B cell (primary cell): ENCODE results near the gene DUSP16. TPM values are rescaled to one million over a fixed set of nuclear protein-coding genes. Genes with fewer than 3 reads are reported as not detected.

Experiments
- ATAC-seq: fragments of 200-7000 bp; cut with Tn5 transposase; one replicate; pipeline ENCODE4 v1.10.0; 2021; ENCODE audit warnings: low read depth, mild to moderate bottlenecking, moderate number of reproducible peaks, moderate library complexity
- CTCF ChIA-PET: fragments of 350-600 bp; sonication (Branson Sonifier 250); formaldehyde crosslinking; loops from one replicate; lab custom pipeline; 2021; ENCODE audit warnings: antibody characterized with exemption, inconsistent platforms; lab: Charles Lee
- POLR2A ChIA-PET: fragments of 350-600 bp; sonication (Branson Sonifier 250); formaldehyde crosslinking; loops from one replicate; lab custom pipeline; 2021; ENCODE audit warnings: antibody characterized with exemption; lab: Charles Lee
- DNase-seq: peaks from one replicate; pipeline ENCODE4 v3.0.0; 2013
- H2AFZ ChIP-seq: 2 replicates; pipeline ENCODE4 v1.6.1; 2012; ENCODE audit warnings: mild to moderate bottlenecking, low read depth, low read length; ENCODE audit not compliant: insufficient read depth, poor library complexity, severe bottlenecking
- H3K27ac ChIP-seq, 2 donors: 1 replicate in 1 of 2; 2 replicates in 1 of 2; pipeline ENCODE4 v1.5.1; 2012 to 2013; ENCODE audit warnings: low read length in 2 of 2, mild to moderate bottlenecking in 2 of 2, moderate library complexity in 1 of 2
- H3K27me3 ChIP-seq, 4 experiments: fragments of 200-600 bp in 1 of 4; sonication (generic) in 1 of 4; replicated peaks in 1 of 4; 1 replicate in 2 of 4; 2 replicates in 2 of 4; pipeline versions ENCODE4 v1.6.1 to v1.7.0; 2013 to 2016; ENCODE audit warnings: low read length in 3 of 4, mild to moderate bottlenecking in 2 of 4, mixed read lengths in 1 of 4, moderate library complexity in 1 of 4; ENCODE audit not compliant: insufficient read depth in 4 of 4, control insufficient read depth in 3 of 4; ENCODE audit errors: control extremely low read depth in 1 of 4
- H3K36me3 ChIP-seq, 2 experiments: replicated peaks in 1 of 2; 1 replicate in 1 of 2; 2 replicates in 1 of 2; pipeline versions ENCODE4 v1.6.1 to v1.7.1; 2013; ENCODE audit warnings: low read length in 1 of 2; ENCODE audit not compliant: insufficient read depth in 2 of 2, control insufficient read depth in 1 of 2; ENCODE audit errors: control extremely low read depth in 1 of 2, extremely low read depth in 1 of 2
- H3K4me1 ChIP-seq, 2 donors: fragments of 200-600 bp in 1 of 2; sonication (generic) in 1 of 2; 1 replicate in 1 of 2; 2 replicates in 1 of 2; pipeline versions ENCODE4 v1.5.1 to v1.6.1; 2013 to 2017; ENCODE audit warnings: low read length in 2 of 2; ENCODE audit not compliant: control insufficient read depth in 2 of 2, insufficient read depth in 2 of 2
- H3K4me2 ChIP-seq: replicated peaks from 2 replicates; pipeline ENCODE3; 2012; ENCODE audit warnings: mild to moderate bottlenecking, low read depth, low read length; ENCODE audit not compliant: poor library complexity, severe bottlenecking
- H3K4me3 ChIP-seq, 5 experiments: fragments of 200-600 bp in 1 of 5; sonication (generic) in 1 of 5; 1 replicate in 3 of 5; 2 replicates in 2 of 5; pipeline versions ENCODE4 v1.5.1 to v1.7.0; 2011 to 2016; ENCODE audit warnings: low read length in 4 of 5, mild to moderate bottlenecking in 4 of 5, low read depth in 2 of 5, control low read depth in 1 of 5, moderate library complexity in 1 of 5; ENCODE audit not compliant: insufficient read depth in 1 of 5; ENCODE audit errors: control extremely low read depth in 1 of 5, extremely low read depth in 1 of 5
- H3K79me2 ChIP-seq: fragments of 200-600 bp; sonication (generic); one replicate; pipeline ENCODE4 v1.6.0; 2016; ENCODE audit warnings: low read length; ENCODE audit not compliant: control insufficient read depth, insufficient read depth
- H3K9ac ChIP-seq: fragments of 200-600 bp; sonication (generic); 2 replicates; pipeline ENCODE4 v1.6.1; 2017; ENCODE audit warnings: mild to moderate bottlenecking, low read length, moderate library complexity
- H3K9me3 ChIP-seq, 3 donors: one replicate each; pipeline versions ENCODE4 v1.6.1 to v1.7.1; 2013; ENCODE audit warnings: low read length in 2 of 3; ENCODE audit not compliant: control insufficient read depth in 2 of 3, insufficient read depth in 1 of 3; ENCODE audit errors: control extremely low read depth in 1 of 3
- H4K20me1 ChIP-seq: 2 replicates; pipeline ENCODE4 v1.6.0; 2012; ENCODE audit warnings: mild to moderate bottlenecking, low read length; ENCODE audit not compliant: insufficient read depth, control insufficient read depth, poor library complexity, severe bottlenecking
- H3K27ac Mint-ChIP-seq: one replicate; pipeline ENCODE4 v1.8.0; 2021; ENCODE audit warnings: mixed read lengths
- H3K27me3 Mint-ChIP-seq: one replicate; pipeline ENCODE4 v1.8.0; 2021; ENCODE audit warnings: mixed read lengths
- H3K4me1 Mint-ChIP-seq: one replicate; pipeline ENCODE4 v1.8.0; 2021; ENCODE audit warnings: mixed read lengths
- H3K4me3 Mint-ChIP-seq: one replicate; pipeline ENCODE4 v1.8.0; 2021; ENCODE audit warnings: mixed read lengths
- H3K9me3 Mint-ChIP-seq: one replicate; pipeline ENCODE4 v1.8.0; 2022; ENCODE audit warnings: mixed read lengths; ENCODE audit not compliant: insufficient read depth
- EZH2 ChIP-seq: IDR thresholded peaks from 2 replicates; pipeline ENCODE4 v1.6.1; 2012; ENCODE audit warnings: borderline replicate concordance, low read depth, mild to moderate bottlenecking, moderate library complexity, low read length; ENCODE audit not compliant: insufficient read depth, poor library complexity, severe bottlenecking
- WGBS: methylation state at CpG from one replicate; pipeline ENCODE4 v1.1.5; 2013; ENCODE audit warnings: missing lambda C conversion rate; ENCODE audit not compliant: insufficient coverage; 5-methylcytosine and 5-hydroxymethylcytosine counted together
- intact Hi-C: fragments of 100-400 bp; cut with micrococcal nuclease; formaldehyde crosslinking; loops from one replicate; pipeline ENCODE4 v1.10.0; 2022
- polyA plus RNA-seq: library from polyadenylated mRNA; depleted of rRNA; stranded (reverse); fragments of >200 nt; gene quantifications from 2 replicates; pipeline ENCODE4 v1.2.3, GENCODE V29; 2012
- total RNA-seq, 2 donors: library from RNA; stranded (reverse); fragments of 120-200 nt in 1 of 2; gene quantifications; 1 replicate in 1 of 2; 2 replicates in 1 of 2; pipeline versions ENCODE4 v1.2.3 to v1.2.4, GENCODE V29; 2013 to 2022
- TF ChIP-seq, protein P1 (sequence below): fragments of 200-600 bp; IDR thresholded peaks from one replicate; pipeline ENCODE4 v1.8.0; 2022; ENCODE audit warnings: antibody characterized with exemption, mild to moderate bottlenecking

The DUSP16 gene
- total and polyA plus RNA-seq, 2 donors (not counting 1 experiment from before 2014, with no cell fraction given): 0.37 to 5.6 TPM

DNA sequence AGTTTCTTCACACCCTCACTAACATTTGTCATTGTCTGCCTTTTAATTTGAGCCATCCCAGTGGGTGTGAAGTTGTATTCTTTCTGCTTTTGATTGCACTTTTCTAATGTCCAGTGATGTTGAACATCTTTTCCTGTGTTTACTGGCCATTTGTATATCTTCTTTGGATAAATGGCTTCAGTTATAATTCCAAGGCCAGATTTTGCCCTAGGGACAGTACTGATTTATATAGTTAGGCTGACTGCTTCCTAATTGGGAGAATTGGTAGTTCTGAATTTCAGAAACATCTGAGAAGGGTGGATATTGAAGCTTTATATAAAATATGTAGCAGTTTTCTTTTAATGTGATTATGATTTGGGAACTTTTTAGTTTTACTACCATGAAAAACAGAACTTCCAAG lies 108.3 kb downstream of the DUSP16 start:
- intact Hi-C loops: no loop called here
- peaks cover 6% of the 10 kb centered on the region for H4K20me1 ChIP-seq
- Mint-ChIP-seq H3K4me1 (no peaks in the 10 kb centered on the region), H3K4me3 (no peak overlapping the region), H3K27ac (no peak overlapping the region), H3K27me3 (no peaks in the 10 kb centered on the region), H3K9me3 (no peaks in the 10 kb centered on the region)
- TF ChIP-seq EZH2: no peak
- TF ChIP-seq, protein P1, sequence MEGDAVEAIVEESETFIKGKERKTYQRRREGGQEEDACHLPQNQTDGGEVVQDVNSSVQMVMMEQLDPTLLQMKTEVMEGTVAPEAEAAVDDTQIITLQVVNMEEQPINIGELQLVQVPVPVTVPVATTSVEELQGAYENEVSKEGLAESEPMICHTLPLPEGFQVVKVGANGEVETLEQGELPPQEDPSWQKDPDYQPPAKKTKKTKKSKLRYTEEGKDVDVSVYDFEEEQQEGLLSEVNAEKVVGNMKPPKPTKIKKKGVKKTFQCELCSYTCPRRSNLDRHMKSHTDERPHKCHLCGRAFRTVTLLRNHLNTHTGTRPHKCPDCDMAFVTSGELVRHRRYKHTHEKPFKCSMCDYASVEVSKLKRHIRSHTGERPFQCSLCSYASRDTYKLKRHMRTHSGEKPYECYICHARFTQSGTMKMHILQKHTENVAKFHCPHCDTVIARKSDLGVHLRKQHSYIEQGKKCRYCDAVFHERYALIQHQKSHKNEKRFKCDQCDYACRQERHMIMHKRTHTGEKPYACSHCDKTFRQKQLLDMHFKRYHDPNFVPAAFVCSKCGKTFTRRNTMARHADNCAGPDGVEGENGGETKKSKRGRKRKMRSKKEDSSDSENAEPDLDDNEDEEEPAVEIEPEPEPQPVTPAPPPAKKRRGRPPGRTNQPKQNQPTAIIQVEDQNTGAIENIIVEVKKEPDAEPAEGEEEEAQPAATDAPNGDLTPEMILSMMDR: no peak
- H3K27ac ChIP-seq: no peak overlapping the region
- ChIA-PET POLR2A (no interaction called here), CTCF (no interaction called here)
- no peak for ATAC-seq
- H3K27me3 ChIP-seq: no peaks in the 10 kb centered on the region
- H3K9ac ChIP-seq: no peak overlapping the region
- DNase-seq: no peak
- H3K4me1 ChIP-seq: no peaks in the 10 kb centered on the region
- H3K4me3 ChIP-seq: no peak overlapping the region
- no peak overlapping the region for H2AFZ ChIP-seq
- H3K9me3 ChIP-seq: no peaks in the 10 kb centered on the region
- no peaks in the 10 kb centered on the region for H3K79me2 ChIP-seq
- H3K36me3 ChIP-seq: no peaks in the 10 kb centered on the region
- no peak overlapping the region for H3K4me2 ChIP-seq

GRCh38 chr12:12453635-12454034 lies 109.0 kb downstream of the DUSP16 start:
- no peaks in the 10 kb centered on the region for H3K36me3 ChIP-seq
- POLR2A ChIA-PET: no interaction called here
- no peak overlapping the region for H3K4me3 Mint-ChIP-seq
- no peak overlapping the region for H2AFZ ChIP-seq
- peaks cover 6% of the 10 kb centered on the region for H4K20me1 ChIP-seq
- H3K4me1 Mint-ChIP-seq: no peaks in the 10 kb centered on the region
- H3K27ac ChIP-seq: no peak overlapping the region
- H3K4me3 ChIP-seq: no peak overlapping the region
- TF ChIP-seq, protein P1: no peak
- no peak for TF ChIP-seq EZH2
- H3K9me3 ChIP-seq: no peaks in the 10 kb centered on the region
- DNase-seq (no peak), ATAC-seq (no peak)
- H3K27me3 Mint-ChIP-seq: no peaks in the 10 kb centered on the region
- no peak overlapping the region for H3K4me2 ChIP-seq
- no peaks in the 10 kb centered on the region for H3K9me3 Mint-ChIP-seq
- H3K79me2 ChIP-seq: no peaks in the 10 kb centered on the region
- CTCF ChIA-PET: no interaction called here
- WGBS: no CpG with 5 or more reads among the region's 1 CpG
- no peaks in the 10 kb centered on the region for H3K4me1 ChIP-seq
- no peak overlapping the region for H3K27ac Mint-ChIP-seq
- no peaks in the 10 kb centered on the region for H3K27me3 ChIP-seq
- intact Hi-C loops: no loop called here
- no peak overlapping the region for H3K9ac ChIP-seq
